ENCODE results near the gene IL21.

- TF ChIP-seq, protein P1, sequence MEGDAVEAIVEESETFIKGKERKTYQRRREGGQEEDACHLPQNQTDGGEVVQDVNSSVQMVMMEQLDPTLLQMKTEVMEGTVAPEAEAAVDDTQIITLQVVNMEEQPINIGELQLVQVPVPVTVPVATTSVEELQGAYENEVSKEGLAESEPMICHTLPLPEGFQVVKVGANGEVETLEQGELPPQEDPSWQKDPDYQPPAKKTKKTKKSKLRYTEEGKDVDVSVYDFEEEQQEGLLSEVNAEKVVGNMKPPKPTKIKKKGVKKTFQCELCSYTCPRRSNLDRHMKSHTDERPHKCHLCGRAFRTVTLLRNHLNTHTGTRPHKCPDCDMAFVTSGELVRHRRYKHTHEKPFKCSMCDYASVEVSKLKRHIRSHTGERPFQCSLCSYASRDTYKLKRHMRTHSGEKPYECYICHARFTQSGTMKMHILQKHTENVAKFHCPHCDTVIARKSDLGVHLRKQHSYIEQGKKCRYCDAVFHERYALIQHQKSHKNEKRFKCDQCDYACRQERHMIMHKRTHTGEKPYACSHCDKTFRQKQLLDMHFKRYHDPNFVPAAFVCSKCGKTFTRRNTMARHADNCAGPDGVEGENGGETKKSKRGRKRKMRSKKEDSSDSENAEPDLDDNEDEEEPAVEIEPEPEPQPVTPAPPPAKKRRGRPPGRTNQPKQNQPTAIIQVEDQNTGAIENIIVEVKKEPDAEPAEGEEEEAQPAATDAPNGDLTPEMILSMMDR (IDR thresholded peaks at IDR 0.05; ENCODE audit: insufficient read depth, low read length), result no peak
- TF ChIP-seq REST (IDR thresholded peaks at IDR 0.05; ENCODE audit: insufficient replicate concordance, low read depth) (no peak), POLR2AphosphoS5 (IDR thresholded peaks at IDR 0.05; ENCODE audit: low read depth) (no peak), GABPA (IDR thresholded peaks at IDR 0.05; ENCODE audit: low read depth) (no peak)
Observed at GRCh38 chr4:122612540-122612939, 8.3 kb downstream of the IL21 start.
